22Rv1 (cell line): Measurements from ENCODE around the gene MRPS5.

Experiments
- CTCF ChIP-seq: fragments of 450-650 bp; IDR thresholded peaks from 2 replicates; pipeline ENCODE4 v1.5.1; 2017; ENCODE audit warnings: mild to moderate bottlenecking
- ZFX ChIP-seq: fragments of 450-650 bp; IDR thresholded peaks from 2 replicates; pipeline ENCODE4 v1.6.1; 2017; ENCODE audit warnings: antibody characterized with exemption, borderline replicate concordance

GRCh38 chr2:95036596-95037383, 84.8 kb downstream of the MRPS5 start:
- TF ChIP-seq CTCF (no peak), ZFX (no peak)
